GM12891 (cell line): Measurements from ENCODE around the gene PRKN.

Experiments used
- POLR2A ChIP-seq: IDR thresholded peaks from 2 replicates; pipeline ENCODE4 v1.6.1; 2011; ENCODE audit warnings: low read depth, low read length, control low read depth
- POLR2AphosphoS5 ChIP-seq: IDR thresholded peaks from 2 replicates; pipeline ENCODE4 v1.6.1; 2011; ENCODE audit warnings: low read depth, low read length, control low read depth
- TAF1 ChIP-seq: IDR thresholded peaks from 2 replicates; pipeline ENCODE4 v1.6.1; 2011; ENCODE audit warnings: low read depth, low read length, control low read depth

DNA sequence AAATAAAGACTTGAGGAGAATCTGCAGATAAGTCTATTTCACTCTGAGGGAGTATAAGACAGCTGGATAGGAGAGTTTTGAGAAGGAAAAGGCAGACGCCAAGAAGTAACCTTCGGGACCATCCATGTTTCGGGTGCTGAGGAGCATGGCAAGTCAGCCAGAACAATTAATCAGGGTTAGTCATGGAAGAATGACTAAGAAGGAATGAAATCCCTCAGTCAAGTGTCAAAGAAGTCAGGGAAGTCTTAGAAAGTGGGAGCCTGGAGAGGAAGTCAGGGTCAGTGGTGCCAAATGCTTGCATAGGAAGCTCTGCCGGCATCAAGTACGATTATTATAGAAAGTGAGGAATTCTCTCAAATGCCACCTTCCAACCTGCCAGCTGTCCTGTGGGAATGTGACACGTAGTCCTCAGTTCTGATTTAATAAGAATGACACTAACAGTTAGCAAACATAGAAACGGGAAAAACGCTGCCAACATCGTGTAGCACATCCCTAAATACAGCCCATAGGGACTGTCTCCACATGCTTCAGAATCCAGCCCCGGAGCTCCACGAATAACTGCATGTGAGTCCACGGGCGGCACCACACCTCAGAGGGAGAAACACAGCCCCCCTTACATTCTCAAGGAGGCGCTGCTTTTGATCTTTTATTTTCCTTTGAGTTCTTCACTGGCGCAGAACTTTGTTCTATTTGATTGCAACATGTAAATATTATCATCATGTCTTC is 602.7 kb downstream of the PRKN start:
- TF ChIP-seq POLR2A (no peak), POLR2AphosphoS5 (no peak), TAF1 (no peak)
